Tibial nerve (tissue), 4 donors: ENCODE measurements around the gene FBXO46.

Experiments used
- EP300 ChIP-seq, 2 donors: sonication (generic); formaldehyde crosslinking; IDR thresholded peaks; one replicate each; pipeline ENCODE4 v1.6.1; 2017; ENCODE audit warnings: antibody characterized with exemption in 2 of 2, mild to moderate bottlenecking in 1 of 2
- POLR2A ChIP-seq, 2 donors: fragments of 450-650 bp; IDR thresholded peaks; one replicate each; pipeline ENCODE4 v1.6.1; 2017; ENCODE audit warnings: antibody characterized with exemption in 2 of 2, mild to moderate bottlenecking in 2 of 2, moderate library complexity in 2 of 2
- TF ChIP-seq, protein P1 (sequence below), 5 experiments: fragments of 200-600 bp in 3 of 5; fragments of 450-650 bp in 2 of 5; sonication (generic) in 3 of 5; IDR thresholded peaks; one replicate each; pipeline ENCODE4 v1.5.1; 2016 to 2019; ENCODE audit warnings: antibody characterized with exemption in 5 of 5, mild to moderate bottlenecking in 3 of 5, moderate library complexity in 2 of 5

DNA sequence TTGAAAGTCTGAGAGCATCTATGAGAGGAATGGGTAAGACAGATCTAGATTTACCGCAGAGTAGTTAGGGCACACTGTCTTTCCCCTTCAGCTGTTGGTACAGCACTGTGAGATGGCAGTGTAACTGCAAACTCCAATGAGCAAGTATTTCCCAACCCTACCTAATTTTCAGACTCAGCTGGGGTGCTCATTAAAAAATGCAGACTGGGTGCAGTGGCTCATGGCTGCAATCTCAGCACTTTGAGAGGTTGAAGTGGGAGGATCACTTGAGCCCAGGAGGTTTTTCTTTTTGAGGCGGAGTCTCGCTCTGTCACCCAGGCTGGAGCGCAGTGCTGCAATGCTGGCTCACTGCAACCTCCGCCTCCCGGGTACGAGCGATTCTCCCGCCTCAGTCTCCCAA is 25.6 kb downstream of the FBXO46 start:
- TF ChIP-seq POLR2A (IDR thresholded peaks at IDR 0.05) (no peak), EP300 (IDR thresholded peaks at IDR 0.05) (no peak)
- TF ChIP-seq, protein P1, sequence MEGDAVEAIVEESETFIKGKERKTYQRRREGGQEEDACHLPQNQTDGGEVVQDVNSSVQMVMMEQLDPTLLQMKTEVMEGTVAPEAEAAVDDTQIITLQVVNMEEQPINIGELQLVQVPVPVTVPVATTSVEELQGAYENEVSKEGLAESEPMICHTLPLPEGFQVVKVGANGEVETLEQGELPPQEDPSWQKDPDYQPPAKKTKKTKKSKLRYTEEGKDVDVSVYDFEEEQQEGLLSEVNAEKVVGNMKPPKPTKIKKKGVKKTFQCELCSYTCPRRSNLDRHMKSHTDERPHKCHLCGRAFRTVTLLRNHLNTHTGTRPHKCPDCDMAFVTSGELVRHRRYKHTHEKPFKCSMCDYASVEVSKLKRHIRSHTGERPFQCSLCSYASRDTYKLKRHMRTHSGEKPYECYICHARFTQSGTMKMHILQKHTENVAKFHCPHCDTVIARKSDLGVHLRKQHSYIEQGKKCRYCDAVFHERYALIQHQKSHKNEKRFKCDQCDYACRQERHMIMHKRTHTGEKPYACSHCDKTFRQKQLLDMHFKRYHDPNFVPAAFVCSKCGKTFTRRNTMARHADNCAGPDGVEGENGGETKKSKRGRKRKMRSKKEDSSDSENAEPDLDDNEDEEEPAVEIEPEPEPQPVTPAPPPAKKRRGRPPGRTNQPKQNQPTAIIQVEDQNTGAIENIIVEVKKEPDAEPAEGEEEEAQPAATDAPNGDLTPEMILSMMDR (IDR thresholded peaks at IDR 0.05), result no peak
